Body of pancreas (tissue), 4 donors: ENCODE results near the gene PACS1. TPM values are rescaled to one million over a fixed set of nuclear protein-coding genes. Genes with fewer than 3 reads are reported as not detected.
"Not testable (repeated sequence)": the region's sequence is repeated elsewhere in the genome, so short reads cannot be mapped to it uniquely, and the experiment has no call there.

Experiments used
- ATAC-seq: fragments of 150-250 bp; one replicate; pipeline ENCODE4 v1.9.1; 2016
- DNase-seq, 4 donors: peaks; one replicate each; pipeline ENCODE4 v3.0.0-alpha.2; 2019
- H3K27ac ChIP-seq, 4 donors: fragments of 200-600 bp; sonication (generic); 1 replicate in 3 of 4; 2 replicates in 1 of 4; pipeline versions ENCODE4 v1.5.1 to v1.6.1; 2016 to 2019; ENCODE audit warnings: mild to moderate bottlenecking in 1 of 4, mixed read lengths in 1 of 4, moderate library complexity in 1 of 4
- H3K27me3 ChIP-seq, 2 donors: fragments of 200-600 bp; sonication (generic); one replicate each; pipeline ENCODE4 v1.6.0; 2016; ENCODE audit warnings: mild to moderate bottlenecking in 1 of 2
- H3K36me3 ChIP-seq, 2 donors: fragments of 200-600 bp; sonication (generic); replicated peaks in 1 of 2; 2 replicates each; pipeline ENCODE4 v1.5.1; 2016; ENCODE audit warnings: low read depth in 2 of 2; ENCODE audit not compliant: insufficient read depth in 1 of 2
- H3K4me1 ChIP-seq: fragments of 200-600 bp; sonication (generic); one replicate; pipeline ENCODE4 v1.6.0; 2016
- H3K4me3 ChIP-seq, 2 donors: fragments of 200-600 bp; sonication (generic); 1 replicate in 1 of 2; 2 replicates in 1 of 2; pipeline ENCODE4 v1.5.1; 2016 to 2019
- H3K9me3 ChIP-seq, 3 donors: fragments of 200-600 bp; sonication (generic); 1 replicate in 2 of 3; 2 replicates in 1 of 3; pipeline ENCODE4 v1.5.1; 2016
- CTCF ChIP-seq, 7 experiments: fragments of 450-650 bp in 4 of 7; fragments of 200-600 bp in 3 of 7; sonication (generic) in 3 of 7; IDR thresholded peaks; one replicate each; pipeline ENCODE4 v1.5.1; 2016 to 2019; ENCODE audit warnings: antibody characterized with exemption in 7 of 7
- POLR2A ChIP-seq, 3 donors: fragments of 450-650 bp; IDR thresholded peaks; one replicate each; pipeline ENCODE4 v1.6.1; 2016; ENCODE audit warnings: antibody characterized with exemption in 3 of 3, mild to moderate bottlenecking in 2 of 3
- WGBS, 2 donors: methylation state at CpG; one replicate each; pipeline ENCODE4 v1.1.5; 2017; 5-methylcytosine and 5-hydroxymethylcytosine counted together
- intact Hi-C: fragments of 100-400 bp; cut with DNase I; formaldehyde crosslinking; loops from one replicate; pipeline ENCODE4 v1.15.1; 2023
- total RNA-seq, 2 donors: library from RNA; depleted of rRNA; stranded (reverse); fragments of >200 nt; gene quantifications; one replicate each; pipeline ENCODE4 v1.1.0, GENCODE V29; 2016

PACS1 gene
- 10 to 100 TPM; 17.5 to 19.7 TPM for total RNA-seq

DNA sequence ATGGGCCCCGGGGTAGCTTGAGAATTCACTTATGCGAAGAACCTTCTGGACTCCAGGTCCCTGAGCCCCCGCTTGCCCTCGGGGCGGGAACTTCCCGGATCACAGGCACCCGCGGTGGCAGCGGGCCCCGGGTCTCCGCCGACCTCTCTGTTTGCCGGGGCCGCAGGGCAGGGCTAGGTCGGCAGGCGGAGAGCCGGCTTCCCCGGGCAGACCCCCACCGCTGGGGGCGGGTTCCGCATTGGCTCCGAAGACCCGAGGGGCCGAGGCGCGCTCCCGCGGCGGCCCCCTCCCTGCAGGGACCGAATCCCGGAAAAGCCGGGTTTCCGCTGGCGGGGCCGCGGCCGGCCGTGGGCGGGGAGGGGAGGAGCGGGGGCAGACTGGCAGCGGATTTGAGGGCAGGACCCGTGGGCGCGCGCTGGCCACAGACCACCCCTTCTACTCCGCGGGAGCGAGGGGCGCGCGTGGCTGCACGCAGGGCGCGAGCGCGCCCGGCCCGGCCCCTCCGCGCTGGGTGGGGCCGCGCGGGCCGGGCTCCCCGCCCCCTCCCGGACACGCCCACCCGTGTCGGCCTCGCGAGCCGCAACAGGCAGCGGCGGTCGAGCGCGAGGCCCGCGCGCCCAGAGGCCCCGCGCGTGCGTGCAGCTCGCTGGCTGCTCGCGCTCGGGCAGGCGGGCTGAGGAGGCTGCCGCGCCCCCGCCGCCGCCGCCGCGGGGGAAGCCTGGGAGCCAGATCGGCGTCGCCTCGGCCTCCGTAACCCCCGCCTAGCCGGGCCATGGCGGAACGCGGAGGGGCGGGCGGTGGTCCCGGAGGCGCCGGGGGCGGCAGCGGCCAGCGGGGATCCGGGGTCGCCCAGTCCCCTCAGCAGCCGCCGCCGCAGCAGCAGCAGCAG lies at the start of gene PACS1:
PACS1 (plus strand) TSS at position 558 of the 889 bp plus-strand sequence; CDS start at position 773, 215 bp downstream.
- intact Hi-C loops, result loop anchor here (10.0 kb wide), 1 partner anchor 65 kb away; no protein-coding TSS in a partner anchor
- Histone ChIP-seq H3K27me3 (no peaks in the 10 kb centered on the region), H3K36me3 (peaks cover 5 to 21% of the 10 kb centered on the region in 2 donors), H3K27ac (peak within 1 kb of the TSS; percentile 67 to 95 (median 88)), H3K4me3 (peak within 1 kb of the TSS; percentile 50 to 84), H3K4me1 (peaks cover 31% of the 10 kb centered on the region), H3K9me3 (no peaks in the 10 kb centered on the region)
- ATAC-seq (peak; percentile 77), DNase-seq (peak; percentile 65 to 75 (median 70))
- TF ChIP-seq POLR2A (IDR thresholded peaks at IDR 0.05) (peak in 2 of 3 donors; percentile 43 to 55), CTCF (IDR thresholded peaks at IDR 0.05) (peak in 2 of 7 experiments; percentile 32 to 38)
- 1% methylated on average over 29 to 100 of the region's 120 CpGs for WGBS, 2 donors

DNA sequence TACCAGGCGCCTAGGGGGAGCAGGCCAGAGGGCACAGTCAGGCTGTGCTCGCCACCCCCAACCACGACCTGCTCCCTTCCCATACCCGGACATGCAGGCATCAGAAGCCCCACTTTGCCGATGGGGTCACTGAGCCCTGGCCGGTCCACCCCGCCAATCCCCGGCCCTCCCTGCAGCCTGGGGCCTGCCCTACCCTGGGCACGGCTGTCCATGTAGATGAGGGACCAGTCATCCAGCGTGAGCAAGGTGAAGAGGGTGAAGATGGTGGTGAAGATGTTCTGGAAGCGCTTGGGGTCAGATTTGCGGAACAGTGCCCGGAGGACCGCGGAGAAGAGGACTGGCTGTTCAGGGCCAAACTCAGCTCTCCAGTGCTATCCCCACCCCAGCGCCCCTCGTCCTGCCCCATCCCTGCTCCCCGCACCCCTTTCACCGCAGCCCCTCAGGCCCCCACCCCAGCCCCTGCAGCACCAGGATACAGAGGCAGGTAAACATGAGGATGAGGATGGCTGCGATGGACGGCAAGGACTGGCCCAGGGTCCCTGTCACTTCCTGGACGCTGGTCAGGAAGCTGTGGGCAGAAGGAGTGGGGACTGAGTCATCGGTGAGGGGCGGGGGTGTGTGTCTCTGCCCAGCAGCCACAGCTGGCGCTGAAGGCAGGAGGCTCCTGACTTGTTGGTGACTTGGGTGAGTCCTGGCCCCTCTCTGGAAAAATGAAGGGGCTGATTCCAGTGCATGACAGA lies 49.3 kb upstream of the PACS1 start:
- WGBS, 2 donors, result 75 to 81% methylated on average over 10 to 25 of the region's 25 CpGs
- intact Hi-C loops, result no loop called here
- TF ChIP-seq POLR2A (IDR thresholded peaks at IDR 0.05), result no peak
- no peak for TF ChIP-seq CTCF (IDR thresholded peaks at IDR 0.05)

GRCh38 chr11:66022401-66023185 lies 47.5 kb upstream of the PACS1 start:
- WGBS, 2 donors, result 21 to 25% methylated on average over 18 to 39 of the region's 46 CpGs
- DNase-seq (peak; percentile 66 to 82 (median 74)), ATAC-seq (peak; percentile 89)
- Histone ChIP-seq H3K9me3 (no peaks in the 10 kb centered on the region), H3K4me3 (no peak overlapping the region), H3K27ac (no peak overlapping the region), H3K4me1 (peaks cover 11% of the 10 kb centered on the region), H3K27me3 (no peaks in the 10 kb centered on the region), H3K36me3 (no peaks in the 10 kb centered on the region)
- intact Hi-C loops, result no loop called here
- TF ChIP-seq CTCF (IDR thresholded peaks at IDR 0.05) (peak; percentile 86 to 96 (median 89)), POLR2A (IDR thresholded peaks at IDR 0.05) (no peak)

More for the DNA sequence above, 49.3 kb upstream of the PACS1 start:
- peak in 1 of 4 donors; percentile 54 for DNase-seq
- H3K36me3 ChIP-seq, result no peaks in the 10 kb centered on the region
- no peaks in the 10 kb centered on the region for H3K9me3 ChIP-seq
- no peaks in the 10 kb centered on the region for H3K27me3 ChIP-seq
- H3K4me1 ChIP-seq, result peaks cover 11% of the 10 kb centered on the region
- H3K4me3 ChIP-seq, result no peak overlapping the region
- no peak overlapping the region for H3K27ac ChIP-seq
- no peak for ATAC-seq

- DNase-seq, intact Hi-C loops: not testable (repeated sequence)
- WGBS, 2 donors, result 66 to 67% methylated on average over 5 of the region's 5 CpGs
Observed at GRCh38 chr11:66023186-66023440, 47.0 kb upstream of the PACS1 start.

More at GRCh38 chr11:66023186-66023440, 47.0 kb upstream of the PACS1 start:
- H3K4me1 ChIP-seq, result peaks cover 11% of the 10 kb centered on the region
- not testable (repeated sequence) for H3K4me3 ChIP-seq, H3K27me3 ChIP-seq, ATAC-seq, H3K36me3 ChIP-seq, H3K9me3 ChIP-seq, H3K27ac ChIP-seq
